K562 (cell line): ENCODE data around the gene OARD1. TPM values are rescaled to one million over a fixed set of nuclear protein-coding genes. Genes with fewer than 3 reads are reported as not detected.

Source experiments
- ATAC-seq: fragments of 200-7000 bp; cut with Tn5 transposase; 3 replicates; pipeline ENCODE4 v1.9.1; 2020; ENCODE audit warnings: moderate library complexity
- BruUV-seq: library from RNA; stranded (reverse); fragments of 400-500 nt; replicated peaks from 2 replicates; lab custom pipeline; 2021; lab: Mats Ljungman, UMichigan
- CTCF ChIA-PET: fragments of 300-600 bp; formaldehyde crosslinking; extraction: SDS; loops from one replicate; lab custom pipeline; 2021; ENCODE audit warnings: low intra/inter-chr PET ratio; lab: Yijun Ruan, JAX
- POLR2A ChIA-PET: fragments of 300-600, 350-650 bp; sonication (Branson Sonifier 250); formaldehyde crosslinking; extraction: SDS; loops from one replicate; lab custom pipeline; 2021; ENCODE audit warnings: antibody characterized with exemption, inconsistent platforms; lab: Yijun Ruan, JAX
- DNase-seq, 4 experiments: peaks; one replicate each; pipeline versions ENCODE4 v3.0.0 to v3.0.0-alpha.2; 2011 to 2018; ENCODE audit warnings: low spot score in 3 of 4, mixed read lengths in 3 of 4; ENCODE audit errors: extremely low read depth in 1 of 4
- FAIRE-seq: peaks from 2 replicates; lab custom pipeline; 2011; peaks lifted over from hg19 to GRCh38; lab: Jason Lieb, UNC
- H2AFZ ChIP-seq: 2 replicates; pipeline ENCODE4 v1.6.0; 2011; ENCODE audit warnings: low read depth, low read length, control low read depth, inconsistent platforms
- H3K27ac ChIP-seq: fragments of 200-600 bp; 3 replicates; pipeline ENCODE4 v1.8.0; 2011; ENCODE audit warnings: low read depth, mild to moderate bottlenecking, control low read depth, inconsistent platforms, low read length, moderate library complexity, mixed read lengths; ENCODE audit errors: extremely low read depth
- H3K27me3 ChIP-seq, 2 experiments: fragments of 300-600 bp in 1 of 2; 2 replicates in 1 of 2; 3 replicates in 1 of 2; pipeline versions ENCODE4 v1.6.0 to v1.8.0; 2011; ENCODE audit warnings: inconsistent platforms in 2 of 2, low read length in 2 of 2, mild to moderate bottlenecking in 1 of 2, mixed read lengths in 1 of 2, moderate library complexity in 1 of 2; ENCODE audit not compliant: control insufficient read depth in 2 of 2, insufficient read depth in 2 of 2
- H3K36me3 ChIP-seq: fragments of 300-600 bp; 3 replicates; pipeline ENCODE4 v1.8.0; 2011; ENCODE audit warnings: mild to moderate bottlenecking, low read length, inconsistent platforms; ENCODE audit not compliant: control insufficient read depth, insufficient read depth
- H3K4me1 ChIP-seq, 2 experiments: fragments of 200-600 bp in 1 of 2; replicated peaks in 1 of 2; 2 replicates in 1 of 2; 3 replicates in 1 of 2; pipeline versions ENCODE4 v1.5.1 to v1.8.0; 2011; ENCODE audit warnings: inconsistent platforms in 2 of 2, low read length in 2 of 2, mild to moderate bottlenecking in 1 of 2, mixed read lengths in 1 of 2, moderate library complexity in 1 of 2; ENCODE audit not compliant: control insufficient read depth in 2 of 2, insufficient read depth in 2 of 2
- H3K4me2 ChIP-seq: 2 replicates; pipeline ENCODE4 v1.6.1; 2011; ENCODE audit warnings: low read length, control low read depth, inconsistent platforms, mixed read lengths; ENCODE audit not compliant: insufficient read depth
- H3K4me3 ChIP-seq: fragments of 200-600 bp; sonication (generic), shearing (Covaris generic); 2 replicates; pipeline ENCODE4 v1.5.1; 2016; ENCODE audit warnings: control low read depth, inconsistent platforms
- H3K79me2 ChIP-seq: fragments of 200-600 bp; 3 replicates; pipeline ENCODE4 v1.8.0; 2011; ENCODE audit warnings: low read length, inconsistent platforms; ENCODE audit not compliant: control insufficient read depth, insufficient read depth
- H3K9ac ChIP-seq, 2 experiments: 2 replicates each; pipeline versions ENCODE4 v1.6.0 to v1.6.1; 2011; ENCODE audit warnings: low read depth in 2 of 2, low read length in 2 of 2, control low read depth in 1 of 2, inconsistent platforms in 1 of 2, mild to moderate bottlenecking in 1 of 2, mixed read lengths in 1 of 2; ENCODE audit not compliant: insufficient read depth in 1 of 2
- H3K9me1 ChIP-seq: one replicate; pipeline ENCODE4 v1.6.0; 2011; ENCODE audit warnings: inconsistent platforms, mild to moderate bottlenecking, low read length, moderate library complexity; ENCODE audit not compliant: control insufficient read depth, insufficient read depth
- H3K9me3 ChIP-seq: replicated peaks from 2 replicates; pipeline ENCODE4 v1.5.1; 2011; ENCODE audit warnings: low read depth, low read length, inconsistent platforms; ENCODE audit not compliant: control insufficient read depth, insufficient read depth
- H4K20me1 ChIP-seq: replicated peaks from 2 replicates; pipeline ENCODE4 v1.6.1; 2011; ENCODE audit warnings: low read length, inconsistent platforms, mixed read lengths; ENCODE audit not compliant: control insufficient read depth, insufficient read depth
- ATF1 ChIP-seq, 2 experiments: fragments of 450-650 bp in 1 of 2; IDR thresholded peaks; 2 replicates each; pipeline ENCODE4 v1.6.1; 2016; ENCODE audit warnings: missing compliant biosample characterization in 1 of 2, missing genetic modification characterization in 1 of 2
- BDP1 ChIP-seq: IDR thresholded peaks from 3 replicates; pipeline ENCODE4 v1.6.1; 2011; ENCODE audit not compliant: insufficient read length, insufficient read depth
- BRF2 ChIP-seq: IDR thresholded peaks from 3 replicates; pipeline ENCODE4 v1.6.1; 2011; ENCODE audit warnings: borderline replicate concordance, mild to moderate bottlenecking; ENCODE audit not compliant: insufficient read length, insufficient read depth
- ELF2 ChIP-seq: fragments of 250-450 bp; sonication (Bioruptor Pico); IDR thresholded peaks from 2 replicates; pipeline ENCODE4 v1.5.0; 2021; ENCODE audit warnings: mild to moderate bottlenecking
- HMG20B ChIP-seq: fragments of 250-450 bp; sonication (Bioruptor Pico); IDR thresholded peaks from 2 replicates; pipeline ENCODE4 v1.5.0; 2021; ENCODE audit warnings: mild to moderate bottlenecking
- IRF2 ChIP-seq: sonication (generic); formaldehyde crosslinking; IDR thresholded peaks from 2 replicates; pipeline ENCODE4 v1.8.1; 2022; ENCODE audit warnings: mild to moderate bottlenecking, missing genetic modification reagents
- NFE2L1 ChIP-seq: fragments of 450-650 bp; IDR thresholded peaks from 2 replicates; pipeline ENCODE4 v1.6.1; 2016; ENCODE audit warnings: missing genetic modification characterization, low read depth, mild to moderate bottlenecking, missing compliant biosample characterization, moderate library complexity, borderline replicate concordance
- PHTF2 ChIP-seq: fragments of 250-450 bp; sonication (Bioruptor Pico); IDR thresholded peaks from 2 replicates; pipeline ENCODE4 v1.5.0; 2021; ENCODE audit warnings: mild to moderate bottlenecking
- RFX1 ChIP-seq: fragments of 450-650 bp; IDR thresholded peaks from 2 replicates; pipeline ENCODE4 v1.6.1; 2016; ENCODE audit warnings: mild to moderate bottlenecking, moderate library complexity
- RNF2 ChIP-seq: sonication (generic); IDR thresholded peaks from 2 replicates; pipeline ENCODE4 v1.6.1; 2016
- RREB1 ChIP-seq: fragments of 250-450 bp; sonication (Bioruptor Pico); IDR thresholded peaks from 2 replicates; pipeline ENCODE4 v1.4.0; 2020
- SP2 ChIP-seq: IDR thresholded peaks from 2 replicates; pipeline ENCODE4 v1.6.1; 2011; ENCODE audit warnings: mild to moderate bottlenecking, low read depth, low read length, moderate library complexity; ENCODE audit not compliant: poor library complexity, severe bottlenecking; ENCODE audit errors: extremely low read depth
- ZNF449 ChIP-seq: fragments of 250-450 bp; sonication (Bioruptor Pico); IDR thresholded peaks from 2 replicates; pipeline ENCODE4 v1.8.0; 2022; ENCODE audit warnings: moderate library complexity, mild to moderate bottlenecking, inconsistent platforms
- WGBS: fragments of 100-300 bp; shearing (Covaris generic); methylation state at CpG from one replicate; pipeline ENCODE4 v1.1.6; 2016; ENCODE audit warnings: low coverage, mixed read lengths; ENCODE audit not compliant: insufficient coverage; ENCODE audit errors: missing lambda C conversion rate; 5-methylcytosine and 5-hydroxymethylcytosine counted together
- in situ Hi-C: fragments of 300-500 bp; cut with MboI; formaldehyde crosslinking; loops from 4 replicates; pipeline ENCODE4 v1.15.0; 2018; ENCODE audit warnings: inconsistent platforms, mixed read lengths
- intact Hi-C: fragments of 100-400 bp; cut with micrococcal nuclease; formaldehyde crosslinking; loops from 2 replicates; pipeline ENCODE4 v1.14.2; 2022
- polyA plus RNA-seq, 8 experiments: library from polyadenylated mRNA; depleted of rRNA in 4 of 8; stranded (reverse) in 5 of 8; unstranded in 3 of 8; fragments of >200 nt; fragmentation: Nextera tagmentation in 2 of 8; fragmentation: Illumina TruSeq in 1 of 8; extraction: Ambion mirVana in 2 of 8; extraction: Trizol in 1 of 8; gene quantifications; 2 replicates each; pipeline versions ENCODE4 v1.2.1 to v1.2.3, GENCODE V29; 2011 to 2014; ENCODE audit warnings: inconsistent platforms in 1 of 8, missing spikeins in 1 of 8
- total RNA-seq, 7 experiments: library from RNA; depleted of rRNA in 6 of 7; stranded (reverse); fragments of >200 nt in 6 of 7; fragmentation: Illumina TruSeq in 2 of 7; extraction: Trizol in 2 of 7; gene quantifications; 2 replicates each; pipeline versions ENCODE4 v1.2.1 to v1.2.3, GENCODE V29; 2011 to 2021; ENCODE audit warnings: low replicate concordance in 1 of 7

The OARD1 gene
- total and polyA plus RNA-seq, 9 of the 15 experiments (the other 6 are each of a cell fraction or from before 2014, with no cell fraction given) = 43.4 to 88.3 (median 61.1) TPM

GRCh38 chr6:41119508-41119907 is 47.4 kb upstream of the OARD1 start:
- POLR2A ChIA-PET = no interaction called here
- in situ Hi-C loops = no loop called here
- no peak for TF ChIP-seq RFX1
- TF ChIP-seq NFE2L1 = no peak
- TF ChIP-seq PHTF2 (CRISPR knock-in tag) = no peak
- no peak for TF ChIP-seq IRF2 (CRISPR knock-in tag)
- TF ChIP-seq ATF1 (CRISPR knock-in tag; IDR thresholded peaks at IDR 0.05) = no peak
- no peak for TF ChIP-seq ATF1 (tag; IDR thresholded peaks at IDR 0.05)
- TF ChIP-seq SP2 = no peak
- no peak for TF ChIP-seq HMG20B (CRISPR knock-in tag)
- TF ChIP-seq BDP1 = no peak
- no peak for TF ChIP-seq RNF2
- no peak for TF ChIP-seq ELF2 (CRISPR knock-in tag)
- TF ChIP-seq ZNF449 = no peak
- no peak for TF ChIP-seq BRF2
- TF ChIP-seq RREB1 (CRISPR knock-in tag) = no peak

More at GRCh38 chr6:41119508-41119907, 47.4 kb upstream of the OARD1 start:
- intact Hi-C loops = no loop called here
- H3K9me3 ChIP-seq = no peaks in the 10 kb centered on the region
- WGBS = 0% methylated on average over 1 of the region's 1 CpG
- H3K79me2 ChIP-seq = no peaks in the 10 kb centered on the region
- FAIRE-seq (no peak), DNase-seq (no peak), ATAC-seq (no peak)
- no peaks in the 10 kb centered on the region for H3K9me1 ChIP-seq
- no peak overlapping the region for H2AFZ ChIP-seq
- no peak overlapping the region for H3K27ac ChIP-seq
- H3K4me1 ChIP-seq = no peaks in the 10 kb centered on the region
- no peak overlapping the region for H3K4me2 ChIP-seq
- H4K20me1 ChIP-seq = no peaks in the 10 kb centered on the region
- H3K9ac ChIP-seq = no peak overlapping the region
- no TSS peak for BruUV-seq
- H3K27me3 ChIP-seq = peaks cover 0 to 10% of the 10 kb centered on the region in 2 experiments; a peak in 4 of 5 replicates
- no peaks in the 10 kb centered on the region for H3K36me3 ChIP-seq
- no peak overlapping the region for H3K4me3 ChIP-seq
- CTCF ChIA-PET = no interaction called here
